ENCODE results near the gene RNF146. TPM values are rescaled to one million over a fixed set of nuclear protein-coding genes. Genes with fewer than 3 reads are reported as not detected.

RNF146 gene
- total and polyA plus RNA-seq, 2 of the 13 experiments (the other 11 are each of a cell fraction or from before 2014, with no cell fraction given): 18.8 to 27.6 TPM

- TF ChIP-seq ZNF512B (CRISPR knock-in tag; IDR thresholded peaks at IDR 0.05; ENCODE audit: borderline replicate concordance): no peak
- 0 out of 2 replicates have a peak, but pooled peaks have one; percentile 68 for TF ChIP-seq ZNF34 (CRISPR knock-in tag; IDR thresholded peaks at IDR 0.05; ENCODE audit: borderline replicate concordance)
- TF ChIP-seq RELA (CRISPR knock-in tag; IDR thresholded peaks at IDR 0.05): no peak
These were observed at the start of gene RNF146 (continued) for GRCh38 chr6:127266178-127266891.

GRCh38 chr6:127219869-127220268 is 46.8 kb upstream of the RNF146 start:
- FAIRE-seq: no peak
- no peak for DNase-seq (ENCODE audit: low spot score)
- H3K27ac ChIP-seq (ENCODE audit: extremely low read length, insufficient read depth, low read length): no peak overlapping the region
- H4K20me1 ChIP-seq (ENCODE audit: insufficient read depth, low read length): no peaks in the 10 kb centered on the region
- POLR2A ChIA-PET: no interaction called here
- ATAC-seq: no peak
- 94% methylated on average over 1 of the region's 1 CpG for WGBS (ENCODE audit: low lambda C conversion rate)
- no peak overlapping the region for H2AFZ ChIP-seq (ENCODE audit: low read length)
- in situ Hi-C loops (cut with HindIII; ENCODE audit: extremely low pct_ligation_motif_present, low pct_unique_long_range_greater_than_20kb): no loop called here
- H3K9me3 ChIP-seq (ENCODE audit: low read length): no peaks in the 10 kb centered on the region
- no peaks in the 10 kb centered on the region for H3K36me3 ChIP-seq (replicated peaks in 1 of 2; ENCODE audit: control insufficient read depth in 1 of 2, insufficient read depth in 2 of 2, low read length in 2 of 2)
- no peak overlapping the region for H3K9ac ChIP-seq (ENCODE audit: insufficient read depth, low read depth, low read length)
- no peak overlapping the region for H3K4me3 ChIP-seq (replicated peaks in 1 of 3; ENCODE audit: insufficient read depth in 1 of 3, low read depth in 2 of 3, low read length in 3 of 3)
- H3K4me2 ChIP-seq (ENCODE audit: low read depth, low read length): no peak overlapping the region
- no peaks in the 10 kb centered on the region for H3K79me2 ChIP-seq (ENCODE audit: insufficient read depth, low read length)
- CTCF ChIA-PET (ENCODE audit: low intra/inter-chr PET ratio, low total read pairs): no interaction called here
- intact Hi-C loops (cut with micrococcal nuclease; ENCODE audit: unreplicated experiment): no loop called here
- H3K4me1 ChIP-seq (ENCODE audit: insufficient read depth, low read length): peaks cover 24% of the 10 kb centered on the region
- no TSS peak for BruUV-seq (replicated peaks)
- H3K27me3 ChIP-seq (ENCODE audit: control insufficient read depth in 1 of 2, insufficient read depth in 2 of 2, low read length in 2 of 2): no peaks in the 10 kb centered on the region
- TF ChIP-seq ZNF615 (CRISPR knock-in tag; IDR thresholded peaks at IDR 0.05; ENCODE audit: borderline replicate concordance) (no peak), TEAD2 (CRISPR knock-in tag; IDR thresholded peaks at IDR 0.05) (no peak), FOXM1 (CRISPR knock-in tag; IDR thresholded peaks at IDR 0.05) (no peak), BCLAF1 (IDR thresholded peaks at IDR 0.05) (no peak), PREB (CRISPR knock-in tag; IDR thresholded peaks at IDR 0.05) (no peak), NFYC (CRISPR knock-in tag; IDR thresholded peaks at IDR 0.05) (no peak), ZZZ3 (CRISPR knock-in tag; IDR thresholded peaks at IDR 0.05; ENCODE audit: borderline replicate concordance) (no peak), KDM3A (CRISPR knock-in tag; IDR thresholded peaks at IDR 0.05; ENCODE audit: low read depth) (no peak), AHR (CRISPR knock-in tag; IDR thresholded peaks at IDR 0.05) (no peak), CHCHD3 (CRISPR knock-in tag; IDR thresholded peaks at IDR 0.05) (no peak), MEIS2 (CRISPR knock-in tag; IDR thresholded peaks at IDR 0.05) (no peak), FIP1L1 (IDR thresholded peaks at IDR 0.05; ENCODE audit: borderline replicate concordance, insufficient read depth, low read depth, low read length) (no peak), ATF5 (CRISPR knock-in tag; IDR thresholded peaks at IDR 0.05; ENCODE audit: low read depth) (no peak)
